Lung (tissue), 12 donors: ENCODE measurements around the gene PLEKHG4B. TPM values are rescaled to one million over a fixed set of nuclear protein-coding genes. Genes with fewer than 3 reads are reported as not detected.

ENCODE experiments used
- ATAC-seq: fragments of 200-7000 bp; cut with Tn5 transposase; one replicate; pipeline ENCODE4 v1.9.1; 2020; ENCODE audit warnings: moderate number of reproducible peaks; ENCODE audit not compliant: insufficient read depth, low FRiP score
- DNase-seq, 3 donors: peaks; one replicate each; pipeline ENCODE4 v3.0.0-alpha.2; 2013 to 2017
- H3K27ac ChIP-seq, 2 donors: one replicate each; pipeline ENCODE4 v1.5.1; 2013; ENCODE audit warnings: mild to moderate bottlenecking in 2 of 2, moderate library complexity in 2 of 2, control low read depth in 1 of 2, inconsistent platforms in 1 of 2, low read depth in 1 of 2, low read length in 1 of 2
- H3K27me3 ChIP-seq, 3 donors: one replicate each; pipeline ENCODE4 v1.5.1; 2013; ENCODE audit warnings: low read length in 2 of 3; ENCODE audit not compliant: control insufficient read depth in 3 of 3, insufficient read depth in 3 of 3
- H3K36me3 ChIP-seq, 4 donors: one replicate each; pipeline ENCODE4 v1.5.1; 2013; ENCODE audit warnings: low read length in 4 of 4, mild to moderate bottlenecking in 1 of 4, moderate library complexity in 1 of 4; ENCODE audit not compliant: control insufficient read depth in 4 of 4, insufficient read depth in 4 of 4
- H3K4me1 ChIP-seq, 5 donors: one replicate each; pipeline ENCODE4 v1.5.1; 2013; ENCODE audit warnings: low read length in 5 of 5, mild to moderate bottlenecking in 2 of 5, moderate library complexity in 1 of 5; ENCODE audit not compliant: control insufficient read depth in 5 of 5, insufficient read depth in 5 of 5
- H3K4me3 ChIP-seq: one replicate; pipeline ENCODE4 v1.5.1; 2013; ENCODE audit warnings: mild to moderate bottlenecking, control low read depth, moderate library complexity
- H3K9ac ChIP-seq, 2 donors: one replicate each; pipeline ENCODE4 v1.5.1; 2013; ENCODE audit warnings: low read length in 2 of 2, control low read depth in 1 of 2; ENCODE audit not compliant: insufficient read depth in 1 of 2
- H3K9me3 ChIP-seq, 4 donors: one replicate each; pipeline ENCODE4 v1.5.1; 2013; ENCODE audit warnings: low read length in 3 of 4, mild to moderate bottlenecking in 1 of 4, moderate library complexity in 1 of 4; ENCODE audit not compliant: control insufficient read depth in 4 of 4, insufficient read depth in 3 of 4
- WGBS, 2 donors: extraction: QIAGEN DNeasy Blood & Tissue Kit; methylation state at CpG; one replicate each; pipeline ENCODE4 v1.1.7; 2013; 5-methylcytosine and 5-hydroxymethylcytosine counted together
- polyA plus RNA-seq, 2 donors: library from polyadenylated mRNA; stranded (reverse); fragments of 200-250 nt; gene quantifications; one replicate each; pipeline ENCODE4 v1.2.1, GENCODE V29; 2013
- total RNA-seq, 2 donors: library from RNA; depleted of rRNA in 1 of 2; stranded (reverse); fragments of >200 nt in 1 of 2; gene quantifications; one replicate each; pipeline ENCODE4 v1.2.1, GENCODE V29; 2014 to 2021
- TF ChIP-seq, protein P1 (sequence below): IDR thresholded peaks from 2 replicates; pipeline ENCODE4 v1.5.1; 2012; ENCODE audit warnings: mild to moderate bottlenecking; ENCODE audit errors: control extremely low read depth, extremely low read depth
- donor health status: control.
- donor health status: control.
- donor health status: Bipolar disorder and iron deficiency.
- donor health status: healthy.
- donor health status: DM: yes; HTN: yes; CAD: no.

The PLEKHG4B gene
- total and polyA plus RNA-seq, 4 donors, result 0.24 to 4.7 (median 3.0) TPM

DNA sequence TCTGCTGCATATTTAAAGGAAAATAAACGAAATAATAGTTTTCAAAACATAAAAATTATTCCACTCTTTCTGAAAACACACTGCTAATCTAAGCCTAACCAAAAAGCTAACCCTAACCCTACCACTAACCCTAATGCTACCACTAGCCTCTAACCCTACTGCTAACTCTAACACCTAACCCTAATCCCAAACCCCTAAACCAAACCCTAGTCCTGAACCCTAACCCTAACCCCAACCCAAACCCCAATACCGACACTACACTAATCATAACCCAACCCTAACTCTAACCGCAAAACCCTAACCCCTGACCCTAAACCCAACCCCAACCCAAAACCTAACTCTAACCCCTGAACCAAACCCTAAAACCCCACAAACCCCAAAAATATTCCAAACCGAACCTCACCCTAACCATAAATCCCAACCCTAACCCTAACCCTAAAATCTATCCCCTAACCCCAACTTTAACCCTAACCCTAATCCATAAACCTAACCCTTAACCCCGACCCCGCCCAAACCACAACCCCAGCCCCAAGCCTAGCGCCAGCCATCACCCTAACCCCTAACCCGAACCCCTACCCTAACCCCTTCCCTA lies 41.9 kb upstream of the PLEKHG4B start:
- Histone ChIP-seq H3K9ac (no peak overlapping the region), H3K4me1 (peaks cover 0 to 1% (median 0%) of the 10 kb centered on the region in 5 donors), H3K9me3 (peaks cover 0 to 10% (median 0%) of the 10 kb centered on the region in 4 donors), H3K27ac (no peak overlapping the region), H3K36me3 (no peaks in the 10 kb centered on the region), H3K4me3 (no peak overlapping the region), H3K27me3 (peaks cover 5 to 19% (median 9%) of the 10 kb centered on the region in 3 donors)
- TF ChIP-seq, protein P1, sequence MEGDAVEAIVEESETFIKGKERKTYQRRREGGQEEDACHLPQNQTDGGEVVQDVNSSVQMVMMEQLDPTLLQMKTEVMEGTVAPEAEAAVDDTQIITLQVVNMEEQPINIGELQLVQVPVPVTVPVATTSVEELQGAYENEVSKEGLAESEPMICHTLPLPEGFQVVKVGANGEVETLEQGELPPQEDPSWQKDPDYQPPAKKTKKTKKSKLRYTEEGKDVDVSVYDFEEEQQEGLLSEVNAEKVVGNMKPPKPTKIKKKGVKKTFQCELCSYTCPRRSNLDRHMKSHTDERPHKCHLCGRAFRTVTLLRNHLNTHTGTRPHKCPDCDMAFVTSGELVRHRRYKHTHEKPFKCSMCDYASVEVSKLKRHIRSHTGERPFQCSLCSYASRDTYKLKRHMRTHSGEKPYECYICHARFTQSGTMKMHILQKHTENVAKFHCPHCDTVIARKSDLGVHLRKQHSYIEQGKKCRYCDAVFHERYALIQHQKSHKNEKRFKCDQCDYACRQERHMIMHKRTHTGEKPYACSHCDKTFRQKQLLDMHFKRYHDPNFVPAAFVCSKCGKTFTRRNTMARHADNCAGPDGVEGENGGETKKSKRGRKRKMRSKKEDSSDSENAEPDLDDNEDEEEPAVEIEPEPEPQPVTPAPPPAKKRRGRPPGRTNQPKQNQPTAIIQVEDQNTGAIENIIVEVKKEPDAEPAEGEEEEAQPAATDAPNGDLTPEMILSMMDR, result no peak
- DNase-seq (no peak), ATAC-seq (no peak)
- 87 to 92% methylated on average over 8 of the region's 8 CpGs for WGBS, 2 donors

DNA sequence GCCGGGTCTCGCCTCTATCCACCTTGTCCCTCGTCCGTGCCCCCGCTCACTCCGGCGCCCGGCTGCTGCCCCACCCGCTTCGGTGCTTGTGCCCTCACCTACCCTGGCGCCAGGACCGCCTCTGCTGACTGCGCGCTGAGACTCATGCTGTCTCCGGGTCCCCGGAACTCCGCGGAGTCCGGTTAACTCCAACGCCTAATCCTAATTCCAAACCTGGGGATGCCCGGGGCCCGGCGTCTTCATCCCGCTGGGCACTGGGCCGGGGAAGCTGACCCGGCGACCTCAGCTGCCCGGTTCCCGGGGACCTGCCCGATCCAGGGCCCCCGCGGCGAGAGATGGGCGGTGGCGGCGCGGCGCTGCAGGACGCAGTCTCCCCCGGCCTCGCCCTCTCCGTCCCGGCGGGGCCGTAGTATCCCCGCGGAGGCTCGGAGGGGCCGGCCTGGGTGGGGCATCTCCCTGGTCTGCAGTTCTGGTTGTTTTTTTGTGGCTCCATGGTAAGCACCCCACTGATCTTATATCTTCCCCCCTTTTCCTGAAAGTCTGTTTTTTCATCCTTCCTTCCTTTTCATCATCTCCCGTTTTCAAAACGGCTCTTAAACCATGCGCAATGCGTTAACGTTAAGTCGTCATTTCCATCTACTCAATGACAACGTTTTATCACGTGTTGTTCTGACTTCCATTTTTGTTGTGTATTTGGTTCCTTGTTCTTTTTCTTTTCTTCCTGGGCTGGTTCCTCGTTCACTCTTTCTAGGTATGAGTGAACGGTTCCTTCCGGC lies 41.1 kb upstream of the PLEKHG4B start:
- no peak overlapping the region for H3K27ac ChIP-seq
- H3K27me3 ChIP-seq, result peaks cover 6 to 21% (median 7%) of the 10 kb centered on the region in 3 donors
- no peak for ATAC-seq
- WGBS, 2 donors, result 74 to 78% methylated on average over 56 to 60 of the region's 60 CpGs
- TF ChIP-seq, protein P1, result no peak
- no peak overlapping the region for H3K4me3 ChIP-seq
- no peaks in the 10 kb centered on the region for H3K36me3 ChIP-seq
- H3K9ac ChIP-seq, result no peak overlapping the region
- DNase-seq, result no peak
- H3K4me1 ChIP-seq, result peaks cover 0 to 1% (median 0%) of the 10 kb centered on the region in 5 donors
- peaks cover 0 to 11% (median 0%) of the 10 kb centered on the region in 4 donors for H3K9me3 ChIP-seq

DNA sequence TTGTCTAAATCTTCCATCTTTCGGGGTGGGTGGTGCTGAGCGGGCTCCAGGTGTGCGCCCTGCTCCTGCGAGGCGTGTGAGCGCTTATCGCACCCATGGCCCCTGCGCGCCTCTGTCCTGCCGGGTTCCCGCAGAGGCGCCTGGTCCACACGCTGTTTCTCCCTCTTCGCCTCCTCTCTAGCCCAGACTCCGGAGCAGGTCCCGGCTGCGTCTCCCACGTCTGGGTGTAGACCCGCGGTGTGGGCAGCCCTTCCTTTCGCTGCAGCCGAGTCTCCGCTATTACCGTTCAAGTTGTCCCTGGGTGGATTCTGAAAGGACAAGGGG lies 40.5 kb upstream of the PLEKHG4B start:
- no peak for ATAC-seq
- Histone ChIP-seq H3K9me3 (peaks cover 0 to 11% (median 0%) of the 10 kb centered on the region in 4 donors), H3K36me3 (no peaks in the 10 kb centered on the region), H3K9ac (no peak overlapping the region), H3K27ac (no peak overlapping the region), H3K27me3 (peaks cover 6 to 21% (median 7%) of the 10 kb centered on the region in 3 donors), H3K4me1 (peaks cover 0 to 1% (median 0%) of the 10 kb centered on the region in 5 donors), H3K4me3 (no peak overlapping the region)
- WGBS, 2 donors, result 76 to 85% methylated on average over 24 of the region's 24 CpGs
- DNase-seq, result no peak
- TF ChIP-seq, protein P1, result no peak
